Stimulated activated CD8-positive, alpha-beta memory T cell treated with anti-CD3 and anti-CD28 coated beads, Interleukin-7, amount 100 ng/mL, for 1 hour (primary cell): Measurements from ENCODE around the gene CSAG1.
"Not testable (repeated sequence)": the region's sequence is repeated elsewhere in the genome, so short reads cannot be mapped to it uniquely, and the experiment has no call there.

Experiments used
- DNase-seq, 2 donors: peaks; one replicate each; pipeline ENCODE4 v3.0.0-alpha.2; 2020; ENCODE audit warnings: low read depth in 2 of 2

The CSAG1 gene

GRCh38 chrX:152700390-152700789 lies 33.1 kb downstream of the CSAG1 start:
- not testable (repeated sequence) for DNase-seq

- DNase-seq = not testable (repeated sequence)
Observed at GRCh38 chrX:152697952-152698931, 35.3 kb downstream of the CSAG1 start, which contains the start of gene MAGEA3. Gene MAGEA3 (plus strand): TSS chrX:152698794. CDS start chrX:152700833, 2,039 bp downstream.

GRCh38 chrX:152681012-152681411 lies 52.5 kb downstream of the CSAG1 start:
- DNase-seq = not testable (repeated sequence)
